NCI-H1417 (cell line): ENCODE data around the gene RPN1.
"Not testable (repeated sequence)": the region's sequence is repeated elsewhere in the genome, so short reads cannot be mapped to it uniquely, and the experiment has no call there.

Source experiments
- DNase-seq, 3 experiments: peaks; one replicate each; lab custom pipeline; 2025; lab: John Stamatoyannopoulos, UW

The RPN1 gene

GRCh38 chr3:128650096-128651050 is at the start of gene RPN1:
Gene RPN1, minus strand, starts transcription at chr3:128650818. Its CDS starts 18 bp downstream, at chr3:128650800.
- DNase-seq: peak; percentile 92 to 99 (median 98)

GRCh38 chr3:128698211-128699047 is 47.8 kb upstream of the RPN1 start:
- DNase-seq: peak; percentile 55 to 72 (median 57)

DNA sequence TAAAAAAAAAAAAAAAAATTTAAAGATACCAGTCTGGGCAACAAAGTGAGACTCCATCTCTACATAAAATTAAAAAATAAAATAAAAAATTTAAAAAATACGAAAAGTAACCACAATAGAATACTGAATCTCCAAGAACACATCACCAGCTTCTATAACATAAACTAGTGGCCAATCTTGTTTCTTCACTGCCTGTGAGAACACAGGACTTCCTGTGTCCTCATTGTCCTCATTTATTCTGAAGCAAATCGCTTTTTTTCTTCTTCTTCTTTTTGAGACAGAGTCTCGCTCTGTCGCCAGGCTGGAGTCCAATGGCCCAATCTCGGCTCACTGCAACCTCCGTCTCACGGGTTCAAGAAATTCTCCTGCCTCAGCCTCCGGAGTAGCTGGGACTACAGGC is 46.7 kb upstream of the RPN1 start:
- DNase-seq: no peak

DNA sequence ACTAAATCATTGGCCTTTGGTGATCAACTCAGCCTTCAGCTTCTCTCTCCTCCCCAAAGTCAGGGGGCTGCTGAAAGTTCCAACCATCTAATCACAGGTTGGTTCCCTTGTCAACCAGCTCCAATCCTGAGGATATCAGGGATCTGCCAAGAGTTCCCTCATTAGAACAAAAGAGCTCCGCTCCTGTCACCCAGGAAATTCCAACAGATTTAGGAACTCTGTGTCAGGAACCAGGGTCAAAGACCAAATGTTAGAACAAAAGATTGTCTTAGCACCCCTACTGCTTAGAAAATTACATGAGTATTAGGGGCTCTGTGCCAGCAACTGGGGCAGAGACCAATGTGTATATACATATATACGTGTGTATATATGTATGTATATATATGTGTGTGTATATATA is 43.1 kb upstream of the RPN1 start:
- no peak for DNase-seq

GRCh38 chr3:128689060-128689459 is 38.4 kb upstream of the RPN1 start:
- DNase-seq: no peak

DNA sequence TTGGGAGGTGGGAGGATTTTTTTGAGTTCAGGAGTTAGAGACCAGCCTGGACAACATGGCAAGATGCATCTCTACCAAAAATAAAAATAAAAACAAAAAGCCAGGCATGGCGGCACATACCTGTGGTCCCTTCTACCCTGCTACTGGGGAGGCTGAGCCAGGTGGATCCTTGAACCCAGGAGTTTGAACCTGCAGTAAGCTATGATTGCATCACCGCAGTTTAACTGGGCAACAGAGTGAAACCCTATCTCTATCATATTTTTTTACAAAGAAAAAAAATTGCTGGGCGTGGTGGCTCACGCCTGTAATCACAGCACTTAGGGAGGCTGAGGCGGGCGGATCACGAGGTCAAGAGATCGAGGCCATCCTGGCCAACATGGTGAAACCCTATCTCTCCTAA is 35.8 kb upstream of the RPN1 start:
- no peak for DNase-seq

- no peak for DNase-seq
Measured at GRCh38 chr3:128684986-128685726, 34.5 kb upstream of the RPN1 start.

DNA sequence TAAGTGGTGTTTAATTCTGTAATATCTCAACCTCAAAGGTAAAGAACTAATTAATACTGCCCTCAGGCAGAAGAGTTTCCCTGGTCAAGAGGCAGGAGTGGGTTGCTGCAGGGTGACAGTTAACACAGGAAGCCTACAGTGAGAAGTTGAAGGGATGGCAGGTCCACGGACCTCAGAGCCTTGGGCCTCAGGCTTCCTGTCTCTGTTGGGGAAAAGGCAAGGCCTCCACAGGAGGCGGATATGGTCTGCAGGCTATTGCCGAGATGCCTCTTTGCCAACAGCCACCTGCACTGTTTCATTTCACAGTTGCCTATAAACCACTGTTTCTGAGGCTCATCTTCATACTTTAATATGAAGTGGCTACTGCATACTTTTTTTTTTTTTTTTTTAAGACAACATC is 33.3 kb upstream of the RPN1 start:
- DNase-seq: no peak

DNA sequence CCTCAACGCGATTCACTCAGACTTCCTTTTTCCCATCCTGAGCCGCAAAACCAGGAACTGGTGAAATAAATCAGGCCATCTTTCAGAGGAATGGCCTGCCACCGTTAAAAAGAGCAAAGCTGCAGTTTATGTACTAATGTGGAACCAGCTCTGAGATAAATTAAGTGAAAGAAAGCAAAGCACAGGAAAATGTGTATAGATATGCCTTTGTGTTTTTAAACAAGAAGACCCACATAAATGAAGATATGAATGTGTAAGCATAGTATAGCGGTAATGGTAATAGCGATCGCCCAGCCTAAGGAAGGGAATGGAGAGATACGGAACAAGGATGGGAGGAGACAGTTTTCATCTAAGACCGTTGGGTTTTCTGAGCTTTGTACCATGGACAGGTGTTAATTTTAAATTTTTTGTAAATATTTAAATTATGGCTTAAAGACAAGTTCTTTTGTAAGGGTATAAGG is 30.8 kb upstream of the RPN1 start:
- DNase-seq: peak in 1 of 3 experiments; percentile 62

DNA sequence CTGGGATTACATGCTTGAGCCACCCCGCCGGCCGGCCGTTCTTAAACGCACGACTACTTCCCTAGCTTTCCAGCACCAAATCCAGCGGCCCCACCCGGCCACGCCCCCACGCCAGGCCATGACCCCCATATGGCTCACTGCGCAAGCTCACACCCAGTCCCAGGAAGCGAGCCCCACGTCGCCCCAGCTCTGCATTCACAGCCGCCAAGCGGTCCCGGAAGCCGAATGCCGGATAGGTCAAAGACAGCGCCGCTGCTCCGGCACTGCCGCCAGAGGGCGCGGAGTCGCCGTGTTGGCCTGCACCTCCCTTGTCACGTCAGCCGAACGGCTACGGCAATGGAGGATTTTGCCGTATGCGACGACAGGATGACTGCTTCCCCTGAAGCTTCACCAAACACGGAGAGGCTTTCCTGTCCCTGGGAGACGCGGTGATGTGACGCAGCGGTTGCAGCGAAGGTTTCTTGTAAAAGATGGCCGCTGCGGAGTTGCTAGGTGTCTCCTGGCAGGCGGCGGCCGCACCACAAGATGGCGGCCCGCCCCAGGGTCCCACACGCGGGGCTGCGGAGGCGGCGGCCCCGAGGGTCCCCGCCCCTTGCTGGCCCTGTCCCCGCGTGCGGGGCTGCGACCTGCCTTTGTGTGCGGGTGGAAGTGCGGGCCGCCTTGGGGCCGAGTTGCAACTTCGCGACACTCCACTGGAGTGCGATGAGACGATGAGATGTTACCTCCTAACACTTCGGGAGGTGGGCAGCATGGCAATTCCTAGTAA is 30.2 kb upstream of the RPN1 start:
- DNase-seq: peak; percentile 93 to 100 (median 100)

GRCh38 chr3:128679338-128679737 is 28.7 kb upstream of the RPN1 start:
- no peak for DNase-seq

DNA sequence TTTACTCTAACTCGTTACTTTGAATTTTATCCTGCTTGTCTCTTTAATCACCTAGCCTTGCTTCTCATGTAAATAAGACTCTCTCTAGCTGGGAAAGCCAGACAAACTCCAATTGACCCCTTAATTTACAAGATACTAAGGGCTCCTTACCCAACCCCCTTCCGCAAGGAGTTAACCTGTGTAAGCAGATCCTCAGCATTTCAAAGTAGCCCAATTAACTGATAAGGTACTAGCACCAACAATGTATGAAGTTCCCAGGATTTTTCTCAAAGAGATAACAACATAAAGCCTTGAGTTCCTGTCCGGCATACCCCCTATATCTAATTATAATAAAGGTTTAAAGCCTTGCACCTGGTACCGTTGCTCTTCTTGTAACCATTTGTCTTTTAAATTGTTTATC is 25.2 kb upstream of the RPN1 start:
- not testable (repeated sequence) for DNase-seq

DNA sequence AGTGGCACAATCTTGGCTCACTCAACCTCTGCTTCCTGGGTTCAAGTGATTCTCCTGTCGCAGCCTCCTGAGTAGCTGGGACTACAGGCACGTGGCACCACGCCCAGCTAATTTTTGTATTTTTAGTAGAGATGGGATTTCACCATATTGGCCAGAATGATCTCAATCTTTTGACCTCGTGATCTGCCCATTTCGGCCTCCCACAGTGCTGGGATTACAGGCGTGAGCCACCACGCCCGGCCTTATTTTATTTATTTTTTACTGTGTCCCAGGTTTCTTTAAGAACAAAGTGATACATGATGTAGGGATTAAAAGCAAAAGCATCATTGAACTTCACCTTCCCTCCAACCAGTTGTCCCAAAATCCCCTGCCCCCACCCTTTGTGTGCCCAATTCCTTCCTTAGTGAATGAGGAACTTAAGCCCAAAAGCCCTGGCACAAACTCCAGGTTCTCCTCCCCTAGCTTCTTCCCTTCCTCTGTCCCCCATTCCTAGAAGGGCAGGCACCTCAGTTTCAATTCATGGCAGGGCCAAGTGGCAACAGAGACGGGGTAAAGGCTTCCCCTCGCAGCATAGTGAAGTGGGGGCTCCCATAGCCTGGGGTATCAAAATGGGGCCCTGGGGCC is 23.7 kb upstream of the RPN1 start:
- DNase-seq: no peak

- DNase-seq: no peak
Measured at GRCh38 chr3:128667641-128668040, 17.0 kb upstream of the RPN1 start.

- peak in 1 of 3 experiments; percentile 25 for DNase-seq
Measured at GRCh38 chr3:128665362-128666021, 14.9 kb upstream of the RPN1 start.

DNA sequence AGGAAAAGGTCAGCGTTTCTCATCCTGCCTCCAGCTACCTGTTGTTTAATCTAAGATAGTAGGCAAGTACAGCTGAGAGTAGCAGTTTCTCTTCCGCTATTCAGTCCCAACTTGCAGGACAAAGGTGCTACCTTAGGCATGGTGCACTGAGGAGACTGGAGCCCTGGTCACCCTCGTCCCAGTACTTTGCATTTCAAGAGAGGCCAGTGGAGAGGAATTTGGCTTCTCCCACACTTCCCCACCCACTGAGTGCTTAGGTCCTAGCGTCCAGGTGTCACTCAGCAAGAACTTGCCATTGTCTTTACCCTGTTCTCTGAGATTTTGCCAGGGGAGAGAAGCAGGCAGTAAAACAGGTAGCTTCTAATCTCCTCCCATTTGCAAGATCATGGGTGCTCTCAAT is 12.5 kb upstream of the RPN1 start:
- no peak for DNase-seq

DNA sequence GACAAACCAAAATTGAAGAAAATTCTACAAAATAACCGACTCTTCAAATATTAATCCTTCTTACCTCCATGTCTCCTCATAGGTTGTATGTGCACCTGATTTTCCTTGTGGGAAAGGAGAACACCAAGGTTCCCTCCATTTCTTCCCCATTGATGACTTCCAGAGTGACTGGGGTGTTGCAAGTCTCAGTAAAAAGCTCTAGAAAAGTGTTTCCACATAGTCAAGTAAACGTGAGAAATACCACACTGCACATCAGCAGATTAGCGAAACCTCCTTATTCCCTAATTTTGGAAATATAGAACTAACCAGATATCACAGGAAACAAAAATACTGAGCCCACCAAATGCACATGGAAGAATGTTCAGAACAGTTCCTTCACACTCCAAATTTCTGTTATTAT is 4.9 kb upstream of the RPN1 start:
- DNase-seq: no peak

DNA sequence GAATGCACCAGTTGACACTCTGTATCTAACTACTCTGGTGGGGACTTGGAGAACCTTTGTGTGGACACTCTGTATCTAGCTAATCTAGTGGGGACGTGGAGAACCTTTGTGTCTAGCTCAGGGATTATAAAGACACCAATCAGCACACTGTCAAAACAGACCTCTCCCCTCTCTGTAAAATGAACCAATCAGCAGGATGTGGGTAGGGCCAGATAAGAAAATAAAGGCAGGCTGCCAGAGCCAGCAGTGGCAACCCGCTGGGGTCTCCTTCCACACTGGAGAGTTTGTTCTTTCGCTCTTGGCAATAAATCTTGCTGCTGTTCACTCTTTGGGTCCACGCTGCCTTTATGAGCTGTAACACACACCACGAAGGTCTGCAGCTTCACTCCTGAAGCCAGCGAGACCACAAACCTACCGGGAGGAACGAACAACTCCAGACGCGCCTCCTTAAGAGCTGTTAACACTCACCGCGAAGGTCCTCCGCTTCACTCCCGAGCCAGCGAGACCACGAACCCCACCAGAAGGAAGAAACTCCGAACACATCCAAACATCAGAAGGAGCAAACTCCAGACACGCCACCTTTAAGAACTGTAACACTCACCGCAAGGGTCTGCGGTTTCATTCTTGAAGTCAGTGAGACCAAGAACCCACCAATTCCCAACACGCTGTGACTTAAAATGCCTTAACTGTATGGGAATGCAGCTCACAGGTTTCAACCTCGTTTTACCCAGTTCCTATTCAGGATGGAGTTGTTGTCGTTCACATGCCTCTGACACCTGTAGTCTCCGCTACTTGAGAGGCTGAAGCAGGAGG is 3.6 kb upstream of the RPN1 start:
- DNase-seq: not testable (repeated sequence)

DNA sequence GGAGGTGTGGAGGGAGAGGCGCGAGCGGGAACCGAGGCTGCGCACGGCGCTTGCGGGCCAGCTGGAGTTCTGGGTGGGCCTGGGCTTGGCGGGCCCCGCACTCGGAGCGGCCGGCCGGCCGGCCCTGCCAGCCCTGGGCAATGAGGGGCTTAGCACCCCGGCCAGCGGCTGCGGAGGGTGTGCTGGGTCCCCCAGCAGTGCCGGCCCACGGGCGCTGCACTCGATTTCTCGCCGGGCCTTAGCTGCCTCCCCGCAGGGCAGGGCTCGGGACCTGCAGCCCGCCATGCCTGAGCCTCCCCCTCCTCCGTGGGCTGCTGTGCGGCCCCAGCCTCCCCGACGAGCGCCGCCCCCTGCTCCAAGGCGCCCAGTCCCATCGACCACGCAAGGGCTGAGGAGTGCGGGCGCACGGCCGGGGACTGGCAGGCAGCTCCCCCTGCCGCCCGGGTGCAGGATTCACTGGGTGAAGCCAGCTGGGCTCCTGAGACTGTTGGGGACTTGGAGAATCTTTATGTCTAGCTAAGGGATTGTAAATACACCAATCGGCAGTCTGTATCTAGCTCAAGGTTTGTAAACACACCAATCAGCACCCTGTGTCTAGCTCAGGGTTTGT is 2.9 kb upstream of the RPN1 start:
- not testable (repeated sequence) for DNase-seq
